K562 (cell line): ENCODE results near the gene TRIM32. TPM values are rescaled to one million over a fixed set of nuclear protein-coding genes. Genes with fewer than 3 reads are reported as not detected.

Source experiments
- ATAC-seq: fragments of 200-7000 bp; cut with Tn5 transposase; 3 replicates; pipeline ENCODE4 v1.9.1; 2020; ENCODE audit warnings: moderate library complexity
- Bru-seq: library from RNA; stranded (reverse); fragments of 400-500 nt; gene quantifications from one replicate; lab custom pipeline; 2021; lab: Mats Ljungman, UMichigan
- BruChase-seq, 2 experiments: library from RNA; stranded (reverse); fragments of 400-500 nt; gene quantifications; one replicate each; lab custom pipeline; 2021; lab: Mats Ljungman, UMichigan
- BruUV-seq: library from RNA; stranded (reverse); fragments of 400-500 nt; replicated peaks from 2 replicates; lab custom pipeline; 2021; lab: Mats Ljungman, UMichigan
- CTCF ChIA-PET: fragments of 300-600 bp; formaldehyde crosslinking; extraction: SDS; loops from one replicate; lab custom pipeline; 2021; ENCODE audit warnings: low intra/inter-chr PET ratio; lab: Yijun Ruan, JAX
- POLR2A ChIA-PET: fragments of 300-600, 350-650 bp; sonication (Branson Sonifier 250); formaldehyde crosslinking; extraction: SDS; loops from one replicate; lab custom pipeline; 2021; ENCODE audit warnings: antibody characterized with exemption, inconsistent platforms; lab: Yijun Ruan, JAX
- DNase-seq, 4 experiments: peaks; one replicate each; pipeline versions ENCODE4 v3.0.0 to v3.0.0-alpha.2; 2011 to 2018; ENCODE audit warnings: low spot score in 3 of 4, mixed read lengths in 3 of 4; ENCODE audit errors: extremely low read depth in 1 of 4
- FAIRE-seq: peaks from 2 replicates; lab custom pipeline; 2011; peaks lifted over from hg19 to GRCh38; lab: Jason Lieb, UNC
- H2AFZ ChIP-seq: 2 replicates; pipeline ENCODE4 v1.6.0; 2011; ENCODE audit warnings: low read depth, low read length, control low read depth, inconsistent platforms
- H3K27ac ChIP-seq: fragments of 200-600 bp; 3 replicates; pipeline ENCODE4 v1.8.0; 2011; ENCODE audit warnings: low read depth, mild to moderate bottlenecking, control low read depth, inconsistent platforms, low read length, moderate library complexity, mixed read lengths; ENCODE audit errors: extremely low read depth
- H3K27me3 ChIP-seq, 2 experiments: fragments of 300-600 bp in 1 of 2; 2 replicates in 1 of 2; 3 replicates in 1 of 2; pipeline versions ENCODE4 v1.6.0 to v1.8.0; 2011; ENCODE audit warnings: inconsistent platforms in 2 of 2, low read length in 2 of 2, mild to moderate bottlenecking in 1 of 2, mixed read lengths in 1 of 2, moderate library complexity in 1 of 2; ENCODE audit not compliant: control insufficient read depth in 2 of 2, insufficient read depth in 2 of 2
- H3K36me3 ChIP-seq: fragments of 300-600 bp; 3 replicates; pipeline ENCODE4 v1.8.0; 2011; ENCODE audit warnings: mild to moderate bottlenecking, low read length, inconsistent platforms; ENCODE audit not compliant: control insufficient read depth, insufficient read depth
- H3K4me1 ChIP-seq, 2 experiments: fragments of 200-600 bp in 1 of 2; replicated peaks in 1 of 2; 2 replicates in 1 of 2; 3 replicates in 1 of 2; pipeline versions ENCODE4 v1.5.1 to v1.8.0; 2011; ENCODE audit warnings: inconsistent platforms in 2 of 2, low read length in 2 of 2, mild to moderate bottlenecking in 1 of 2, mixed read lengths in 1 of 2, moderate library complexity in 1 of 2; ENCODE audit not compliant: control insufficient read depth in 2 of 2, insufficient read depth in 2 of 2
- H3K4me2 ChIP-seq: 2 replicates; pipeline ENCODE4 v1.6.1; 2011; ENCODE audit warnings: low read length, control low read depth, inconsistent platforms, mixed read lengths; ENCODE audit not compliant: insufficient read depth
- H3K4me3 ChIP-seq: fragments of 200-600 bp; sonication (generic), shearing (Covaris generic); 2 replicates; pipeline ENCODE4 v1.5.1; 2016; ENCODE audit warnings: control low read depth, inconsistent platforms
- H3K79me2 ChIP-seq: fragments of 200-600 bp; 3 replicates; pipeline ENCODE4 v1.8.0; 2011; ENCODE audit warnings: low read length, inconsistent platforms; ENCODE audit not compliant: control insufficient read depth, insufficient read depth
- H3K9ac ChIP-seq, 2 experiments: 2 replicates each; pipeline versions ENCODE4 v1.6.0 to v1.6.1; 2011; ENCODE audit warnings: low read depth in 2 of 2, low read length in 2 of 2, control low read depth in 1 of 2, inconsistent platforms in 1 of 2, mild to moderate bottlenecking in 1 of 2, mixed read lengths in 1 of 2; ENCODE audit not compliant: insufficient read depth in 1 of 2
- H3K9me1 ChIP-seq: one replicate; pipeline ENCODE4 v1.6.0; 2011; ENCODE audit warnings: inconsistent platforms, mild to moderate bottlenecking, low read length, moderate library complexity; ENCODE audit not compliant: control insufficient read depth, insufficient read depth
- H3K9me3 ChIP-seq: replicated peaks from 2 replicates; pipeline ENCODE4 v1.5.1; 2011; ENCODE audit warnings: low read depth, low read length, inconsistent platforms; ENCODE audit not compliant: control insufficient read depth, insufficient read depth
- H4K20me1 ChIP-seq: replicated peaks from 2 replicates; pipeline ENCODE4 v1.6.1; 2011; ENCODE audit warnings: low read length, inconsistent platforms, mixed read lengths; ENCODE audit not compliant: control insufficient read depth, insufficient read depth
- ATF7 ChIP-seq: fragments of 450-650 bp; IDR thresholded peaks from 2 replicates; pipeline ENCODE4 v1.7.1; 2014; ENCODE audit warnings: mild to moderate bottlenecking, moderate library complexity
- BCOR ChIP-seq: fragments of 450-650 bp; IDR thresholded peaks from 2 replicates; pipeline ENCODE4 v1.6.1; 2016
- CCNT2 ChIP-seq: IDR thresholded peaks from 2 replicates; pipeline ENCODE4 v1.6.1; 2011; ENCODE audit warnings: borderline replicate concordance, low read depth, mild to moderate bottlenecking, moderate library complexity, mixed read lengths, low read length; ENCODE audit not compliant: insufficient read length; ENCODE audit errors: extremely low read depth
- CHD2 ChIP-seq: IDR thresholded peaks from 2 replicates; pipeline ENCODE4 v1.6.1; 2011; ENCODE audit warnings: low read depth, low read length
- HMGN3 ChIP-seq: IDR thresholded peaks from 2 replicates; pipeline ENCODE4 v1.6.1; 2011; ENCODE audit warnings: borderline replicate concordance, low read depth, mild to moderate bottlenecking, mixed read lengths, low read length; ENCODE audit not compliant: insufficient read length; ENCODE audit errors: extremely low read depth
- POLR2G ChIP-seq: fragments of 200-400 bp; formaldehyde crosslinking; IDR thresholded peaks from 2 replicates; pipeline ENCODE4 v1.6.1; 2017; ENCODE audit warnings: low read depth, mild to moderate bottlenecking, antibody characterized with exemption, low read length, moderate library complexity
- RBM39 ChIP-seq: fragments of 200-400 bp; formaldehyde crosslinking; optimal IDR thresholded peaks from 2 replicates; pipeline ENCODE3; 2018; ENCODE audit warnings: low read depth, low read length
- TAF1 ChIP-seq: IDR thresholded peaks from 2 replicates; pipeline ENCODE4 v1.6.1; 2011; ENCODE audit warnings: mild to moderate bottlenecking, low read length, moderate library complexity; ENCODE audit not compliant: insufficient read depth, control insufficient read depth, severe bottlenecking; ENCODE audit errors: extremely low read depth
- THAP7 ChIP-seq: fragments of 250-450 bp; sonication (Bioruptor Pico); IDR thresholded peaks from 2 replicates; pipeline ENCODE4 v1.5.0; 2021
- TRIM28 ChIP-seq: fragments of 450-650 bp; IDR thresholded peaks from 2 replicates; pipeline ENCODE4 v1.6.1; 2017
- ZEB2 ChIP-seq: fragments of 450-650 bp; IDR thresholded peaks from 2 replicates; pipeline ENCODE4 v1.6.1; 2016
- WGBS: fragments of 100-300 bp; shearing (Covaris generic); methylation state at CpG from one replicate; pipeline ENCODE4 v1.1.6; 2016; ENCODE audit warnings: low coverage, mixed read lengths; ENCODE audit not compliant: insufficient coverage; ENCODE audit errors: missing lambda C conversion rate; 5-methylcytosine and 5-hydroxymethylcytosine counted together
- in situ Hi-C: fragments of 300-500 bp; cut with MboI; formaldehyde crosslinking; loops from 4 replicates; pipeline ENCODE4 v1.15.0; 2018; ENCODE audit warnings: inconsistent platforms, mixed read lengths
- intact Hi-C: fragments of 100-400 bp; cut with micrococcal nuclease; formaldehyde crosslinking; loops from 2 replicates; pipeline ENCODE4 v1.14.2; 2022
- long read RNA-seq, 3 experiments: library from polyadenylated mRNA in 2 of 3; library from RNA in 1 of 3; unstranded in 2 of 3; stranded (forward) in 1 of 3; transcript quantifications; one replicate each; pipeline ENCODE4 v2.0.0, GENCODE V29; 2019 to 2022
- polyA minus RNA-seq, 3 experiments: library from RNA; depleted of rRNA, polyadenylated mRNA; stranded (reverse); fragments of >200 nt; gene quantifications; 2 replicates each; pipeline ENCODE4 v1.2.3, GENCODE V29; 2011
- polyA plus RNA-seq, 8 experiments: library from polyadenylated mRNA; depleted of rRNA in 4 of 8; stranded (reverse) in 5 of 8; unstranded in 3 of 8; fragments of >200 nt; fragmentation: Nextera tagmentation in 2 of 8; fragmentation: Illumina TruSeq in 1 of 8; extraction: Ambion mirVana in 2 of 8; extraction: Trizol in 1 of 8; gene quantifications; 2 replicates each; pipeline versions ENCODE4 v1.2.1 to v1.2.3, GENCODE V29; 2011 to 2014; ENCODE audit warnings: inconsistent platforms in 1 of 8, missing spikeins in 1 of 8
- total RNA-seq, 7 experiments: library from RNA; depleted of rRNA in 6 of 7; stranded (reverse); fragments of >200 nt in 6 of 7; fragmentation: Illumina TruSeq in 2 of 7; extraction: Trizol in 2 of 7; gene quantifications; 2 replicates each; pipeline versions ENCODE4 v1.2.1 to v1.2.3, GENCODE V29; 2011 to 2021; ENCODE audit warnings: low replicate concordance in 1 of 7

Gene TRIM32
- 14.2 and 15.9 TPM in 2 replicates for total RNA-seq (2011; cell fraction: chromatin; rRNA removed; ENCODE audit: low replicate concordance)
- 10.7 TPM in 2 replicates for total RNA-seq (2011; cell fraction: nucleolus; rRNA removed)
- total RNA-seq (2011; cell fraction: nucleoplasm; rRNA removed), result 11.1 and 11.5 TPM in 2 replicates
- total RNA-seq (2014; rRNA removed), result 4.4 and 5.8 TPM in 2 replicates
- total RNA-seq (2014; rRNA removed; fragmentation: Illumina TruSeq; extraction: Trizol), result 3.9 and 4.9 TPM in 2 replicates
- 5.8 and 5.9 TPM in 2 replicates for total RNA-seq (2015; rRNA removed; fragmentation: Illumina TruSeq; extraction: Trizol)
- total RNA-seq (2021), result 8.2 and 9.4 TPM in 2 replicates
- 7.3 and 9.3 TPM in 2 replicates for polyA plus RNA-seq (2011; rRNA removed)
- polyA plus RNA-seq (2011; cell fraction: cytosol; rRNA removed), result 6.6 and 7.3 TPM in 2 replicates
- 6.5 and 9.3 TPM in 2 replicates for polyA plus RNA-seq (2011; cell fraction: nucleus; rRNA removed)
- polyA plus RNA-seq (2012), result 5.3 and 6.1 TPM in 2 replicates
- polyA plus RNA-seq (2014; fragmentation: Illumina TruSeq; extraction: Trizol), result 5.8 and 6.4 TPM in 2 replicates
- 1 to 10 TPM; 7.6 to 9.3 TPM for polyA plus RNA-seq (2014; fragmentation: Nextera tagmentation; extraction: Ambion mirVana)
- polyA plus RNA-seq (2014; rRNA removed), result 3.5 and 3.6 TPM in 2 replicates
- polyA minus RNA-seq (2011; rRNA and poly(A)+ RNA removed), result 13.6 and 18.4 TPM in 2 replicates
- polyA minus RNA-seq (2011; cell fraction: cytosol; rRNA and poly(A)+ RNA removed), result 4.6 and 6.0 TPM in 2 replicates
- 8.3 and 10.7 TPM in 2 replicates for polyA minus RNA-seq (2011; cell fraction: nucleus; rRNA and poly(A)+ RNA removed)
- Bru-seq, nascent RNA, result percentile 72 among the genes with signal in this experiment
- BruChase-seq, experiment 1, labeled RNA remaining after a 2-hour chase, result percentile 65 among the genes with signal in this experiment
- percentile 68 among the genes with signal in this experiment for BruChase-seq, experiment 2, labeled RNA remaining after a 6-hour chase
- long read RNA-seq, experiment 1, transcript TRIM32-203 (2 exons, 3,717 nt), result major isoform, 5 of 13 reads
- long read RNA-seq, experiment 1, partial matches to known transcripts, result 0 of 13 reads
- long read RNA-seq, experiment 1, other reads (novel, unspliced or antisense), result 5 of 13 reads
- long read RNA-seq, experiment 2, partial matches to known transcripts, result 0 of 12 reads
- long read RNA-seq, experiment 2, other reads (novel, unspliced or antisense), result 8 of 12 reads
- long read RNA-seq, experiment 3, partial matches to known transcripts, result 0 of 4 reads
- long read RNA-seq, experiment 3, other reads (novel, unspliced or antisense), result 1 of 4 reads

GRCh38 chr9:116687074-116687753, at the start of gene TRIM32:
TSS of gene TRIM32 (plus strand) at chr9:116687305. CDS start at chr9:116697743, 10,438 bp downstream.
- ChIA-PET POLR2A (interaction anchor here (0.6 to 1.4 kb wide), 4 partner anchors 10 to 116 kb away, joined by 3 to 4 read pairs (median 4); no protein-coding TSS in a partner anchor), CTCF (no interaction called here)
- Histone ChIP-seq H3K9me1 (no peaks in the 10 kb centered on the region), H3K9me3 (no peaks in the 10 kb centered on the region), H3K79me2 (peaks cover 9% of the 10 kb centered on the region; the same call in 2 of the 3 replicates), H3K4me2 (peak within 1 kb of the TSS; percentile 86), H3K9ac (peak within 1 kb of the TSS; percentile 63 to 88), H3K27me3 (no peaks in the 10 kb centered on the region), H4K20me1 (no peaks in the 10 kb centered on the region), H3K4me3 (peak within 1 kb of the TSS; percentile 58), H3K27ac (no peak within 1 kb of the TSS; the same call in 1 of the 3 replicates), H3K4me1 (peaks cover 16 to 30% of the 10 kb centered on the region in 2 experiments; a peak in 4 of 5 replicates), H2AFZ (peak within 1 kb of the TSS; percentile 97), H3K36me3 (no peaks in the 10 kb centered on the region)
- peak; percentile 74 for FAIRE-seq
- WGBS, result 2% methylated on average over 29 of the region's 54 CpGs
- ATAC-seq, result peak; percentile 98
- intact Hi-C loops (no loop called here), in situ Hi-C loops (no loop called here)
- peak; percentile 95 to 98 (median 96) for DNase-seq
- BruUV-seq, result no TSS peak
- TF ChIP-seq CCNT2 (peak; percentile 28), RBM39 (no peak), HMGN3 (no peak), THAP7 (CRISPR knock-in tag) (no peak), CHD2 (0 out of 2 replicates have a peak, but pooled peaks have one; percentile 40), TAF1 (peak; percentile 46), POLR2G (peak; percentile 78), TRIM28 (no peak), ZEB2 (no peak), ATF7 (peak; percentile 51; the same call in 1 of the 2 replicates), BCOR (peak; percentile 53; the same call in 1 of the 2 replicates)
